Liver (tissue), 9 donors: ENCODE results near the gene EIF4G3. TPM values are rescaled to one million over a fixed set of nuclear protein-coding genes. Genes with fewer than 3 reads are reported as not detected.

Experiments
- DNase-seq: peaks from one replicate; pipeline ENCODE4 v3.0.0-alpha.2; 2017; ENCODE audit warnings: low spot score
- H3K27ac ChIP-seq, 2 donors: one replicate each; pipeline ENCODE4 v1.7.0; 2013; ENCODE audit warnings: inconsistent platforms in 2 of 2, low read length in 2 of 2, control low read depth in 1 of 2, low read depth in 1 of 2, mild to moderate bottlenecking in 1 of 2
- H3K27me3 ChIP-seq, 4 donors: one replicate each; pipeline versions ENCODE4 v1.6.1 to v1.7.0; 2013; ENCODE audit warnings: low read length in 3 of 4, inconsistent platforms in 1 of 4, mild to moderate bottlenecking in 1 of 4, moderate library complexity in 1 of 4; ENCODE audit not compliant: control insufficient read depth in 4 of 4, insufficient read depth in 4 of 4
- H3K36me3 ChIP-seq, 4 donors: one replicate each; pipeline versions ENCODE4 v1.6.1 to v1.7.0; 2013; ENCODE audit warnings: low read length in 3 of 4, mild to moderate bottlenecking in 3 of 4, low read depth in 1 of 4, moderate library complexity in 1 of 4; ENCODE audit not compliant: control insufficient read depth in 4 of 4, insufficient read depth in 3 of 4
- H3K4me1 ChIP-seq, 4 donors: one replicate each; pipeline versions ENCODE4 v1.6.1 to v1.7.0; 2013; ENCODE audit warnings: low read length in 3 of 4, mild to moderate bottlenecking in 3 of 4, moderate library complexity in 1 of 4; ENCODE audit not compliant: control insufficient read depth in 4 of 4, insufficient read depth in 4 of 4
- H3K4me3 ChIP-seq, 3 donors: one replicate each; pipeline versions ENCODE4 v1.6.1 to v1.7.0; 2013; ENCODE audit warnings: low read length in 3 of 3, control low read depth in 1 of 3, low read depth in 1 of 3, mild to moderate bottlenecking in 1 of 3
- H3K9ac ChIP-seq, 2 donors: one replicate each; pipeline ENCODE4 v1.7.0; 2013; ENCODE audit warnings: low read length in 2 of 2, mild to moderate bottlenecking in 2 of 2, moderate library complexity in 2 of 2, control low read depth in 1 of 2, low read depth in 1 of 2
- H3K9me3 ChIP-seq, 4 donors: one replicate each; pipeline versions ENCODE4 v1.6.1 to v1.7.0; 2013; ENCODE audit warnings: low read length in 3 of 4; ENCODE audit not compliant: control insufficient read depth in 4 of 4
- EGR1 ChIP-seq, 2 donors: IDR thresholded peaks; 2 replicates each; pipeline ENCODE4 v1.6.1; 2016 to 2018; ENCODE audit warnings: antibody characterized with exemption in 2 of 2, low read depth in 2 of 2
- FOXA1 ChIP-seq: IDR thresholded peaks from 2 replicates; pipeline ENCODE4 v1.6.1; 2016; ENCODE audit warnings: antibody characterized with exemption
- FOXA2 ChIP-seq: IDR thresholded peaks from 2 replicates; pipeline ENCODE4 v1.6.1; 2016; ENCODE audit warnings: antibody characterized with exemption
- GABPA ChIP-seq, 2 donors: IDR thresholded peaks in 1 of 2; conservative IDR thresholded peaks in 1 of 2; 2 replicates each; pipeline ENCODE4 v1.6.1; 2016; ENCODE audit warnings: antibody characterized with exemption in 2 of 2, mild to moderate bottlenecking in 1 of 2, moderate library complexity in 1 of 2
- HNF4A ChIP-seq, 2 donors: conservative IDR thresholded peaks; 2 replicates each; pipeline ENCODE4 v1.6.1; 2016; ENCODE audit warnings: antibody characterized with exemption in 2 of 2, mild to moderate bottlenecking in 2 of 2
- HNF4G ChIP-seq: IDR thresholded peaks from 2 replicates; pipeline ENCODE4 v1.6.1; 2016; ENCODE audit warnings: antibody characterized with exemption
- JUND ChIP-seq, 2 donors: IDR thresholded peaks; 2 replicates each; pipeline ENCODE4 v1.6.1; 2016; ENCODE audit warnings: antibody characterized with exemption in 2 of 2
- NR2F2 ChIP-seq: IDR thresholded peaks from 2 replicates; pipeline ENCODE4 v1.6.1; 2016; ENCODE audit warnings: antibody characterized with exemption
- RAD21 ChIP-seq, 2 donors: IDR thresholded peaks; 2 replicates each; pipeline ENCODE4 v1.6.1; 2016; ENCODE audit warnings: antibody characterized with exemption in 2 of 2, mild to moderate bottlenecking in 2 of 2
- RXRA ChIP-seq, 2 donors: IDR thresholded peaks; 2 replicates each; pipeline ENCODE4 v1.6.1; 2017 to 2018; ENCODE audit warnings: antibody characterized with exemption in 2 of 2, mild to moderate bottlenecking in 1 of 2
- SP1 ChIP-seq: IDR thresholded peaks from 2 replicates; pipeline ENCODE4 v1.6.1; 2018; ENCODE audit warnings: antibody characterized with exemption, mild to moderate bottlenecking
- TAF1 ChIP-seq: conservative IDR thresholded peaks from 2 replicates; pipeline ENCODE4 v1.6.1; 2016; ENCODE audit warnings: antibody characterized with exemption, mild to moderate bottlenecking
- WGBS: extraction: QIAGEN DNeasy Blood & Tissue Kit; methylation state at CpG from one replicate; pipeline ENCODE4 v1.1.7; 2013; 5-methylcytosine and 5-hydroxymethylcytosine counted together
- polyA plus RNA-seq, 2 donors: library from polyadenylated mRNA; stranded (reverse) in 1 of 2; unstranded in 1 of 2; fragments of 200-250 nt in 1 of 2; fragments of >200 nt in 1 of 2; fragmentation: Nextera tagmentation in 1 of 2; extraction: Ambion mirVana in 1 of 2; gene quantifications; one replicate each; pipeline versions ENCODE4 v1.2.1 to v1.2.3, GENCODE V29; 2013 to 2015
- total RNA-seq, 2 donors: library from RNA; depleted of rRNA; stranded (reverse); fragments of >200 nt; gene quantifications; one replicate each; pipeline ENCODE4 v1.2.3, GENCODE V29; 2014
- TF ChIP-seq, protein P1 (sequence below): IDR thresholded peaks from 2 replicates; pipeline ENCODE4 v1.6.1; 2016; ENCODE audit warnings: antibody characterized with exemption
- TF ChIP-seq, protein P2 (sequence below): fragments of 150-350 bp; IDR thresholded peaks from 2 replicates; pipeline ENCODE4 v1.5.1; 2017; ENCODE audit warnings: improper control_type of control experiment, low read depth, low read length; ENCODE audit not compliant: missing input control
- TF ChIP-seq, protein P3 (sequence below): IDR thresholded peaks from 2 replicates; pipeline ENCODE4 v1.6.1; 2016; ENCODE audit warnings: antibody characterized with exemption, mild to moderate bottlenecking
- TF ChIP-seq, protein P4 (sequence below): IDR thresholded peaks from 2 replicates; pipeline ENCODE4 v1.6.1; 2016; ENCODE audit warnings: antibody characterized with exemption
- donor health status: healthy.
- donor health status: healthy.
- donor health status: healthy.
- donor health status: healthy.
- donor health status: healthy.

The EIF4G3 gene
- total and polyA plus RNA-seq, 4 donors: 7.6 to 22.8 (median 11.7) TPM

DNA sequence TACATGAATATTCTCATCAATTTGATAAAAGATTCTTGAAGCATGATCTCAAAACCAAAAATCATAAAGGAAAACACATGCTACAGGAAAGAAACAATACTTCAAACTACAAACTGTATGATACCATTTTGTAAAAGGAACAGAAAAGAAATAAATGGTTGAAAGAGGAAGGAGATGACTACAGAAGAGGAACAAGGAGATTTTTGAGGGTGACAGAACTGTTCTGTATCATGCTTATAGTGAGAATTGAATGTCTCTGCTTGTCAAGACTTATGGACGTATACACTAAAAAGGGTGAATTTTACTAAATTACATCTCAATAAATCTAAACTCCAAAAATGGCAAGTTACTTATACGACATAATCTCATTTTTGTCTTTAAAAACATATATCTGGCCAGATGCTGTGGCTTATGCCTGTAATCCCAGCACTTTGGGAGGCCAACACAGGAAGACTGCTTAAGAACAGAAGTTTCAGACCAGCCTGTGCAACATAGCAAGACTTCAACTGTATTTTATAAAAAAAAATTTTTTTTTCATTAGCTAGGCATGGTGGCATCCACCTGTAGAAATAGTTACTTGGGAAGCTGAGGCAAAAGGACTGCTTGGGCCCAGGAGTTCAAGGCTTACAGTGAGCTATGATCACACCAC is 125.4 kb downstream of the EIF4G3 start (continued):
- TF ChIP-seq RXRA (IDR thresholded peaks at IDR 0.05) (no peak), EGR1 (IDR thresholded peaks at IDR 0.05; ENCODE audit: low read depth in 2 of 2) (no peak), HNF4A (conservative IDR thresholded peaks at IDR 0.05) (no peak), HNF4G (no peak)
- TF ChIP-seq, protein P1, sequence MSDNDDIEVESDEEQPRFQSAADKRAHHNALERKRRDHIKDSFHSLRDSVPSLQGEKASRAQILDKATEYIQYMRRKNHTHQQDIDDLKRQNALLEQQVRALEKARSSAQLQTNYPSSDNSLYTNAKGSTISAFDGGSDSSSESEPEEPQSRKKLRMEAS: no peak

DNA sequence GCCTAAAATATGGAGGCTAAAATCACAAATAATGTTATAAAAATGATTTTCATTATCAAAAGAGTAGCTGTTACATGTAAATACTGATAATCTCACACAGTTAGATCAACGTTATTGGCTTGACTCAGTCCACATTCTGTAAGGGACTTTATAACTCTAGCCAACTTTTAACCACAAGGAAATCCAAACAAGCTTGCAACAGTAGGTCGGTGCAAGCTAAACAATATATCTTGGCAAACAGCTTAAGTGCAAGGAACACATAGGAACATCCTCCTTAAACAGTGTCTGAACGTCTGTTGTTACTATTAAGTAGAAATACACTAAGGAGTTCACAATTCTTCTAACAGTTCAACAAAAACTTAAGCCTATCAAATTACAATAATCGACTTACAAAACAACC is 126.7 kb downstream of the EIF4G3 start:
- DNase-seq: no peak
- TF ChIP-seq FOXA2: no peak
- TF ChIP-seq, protein P2, sequence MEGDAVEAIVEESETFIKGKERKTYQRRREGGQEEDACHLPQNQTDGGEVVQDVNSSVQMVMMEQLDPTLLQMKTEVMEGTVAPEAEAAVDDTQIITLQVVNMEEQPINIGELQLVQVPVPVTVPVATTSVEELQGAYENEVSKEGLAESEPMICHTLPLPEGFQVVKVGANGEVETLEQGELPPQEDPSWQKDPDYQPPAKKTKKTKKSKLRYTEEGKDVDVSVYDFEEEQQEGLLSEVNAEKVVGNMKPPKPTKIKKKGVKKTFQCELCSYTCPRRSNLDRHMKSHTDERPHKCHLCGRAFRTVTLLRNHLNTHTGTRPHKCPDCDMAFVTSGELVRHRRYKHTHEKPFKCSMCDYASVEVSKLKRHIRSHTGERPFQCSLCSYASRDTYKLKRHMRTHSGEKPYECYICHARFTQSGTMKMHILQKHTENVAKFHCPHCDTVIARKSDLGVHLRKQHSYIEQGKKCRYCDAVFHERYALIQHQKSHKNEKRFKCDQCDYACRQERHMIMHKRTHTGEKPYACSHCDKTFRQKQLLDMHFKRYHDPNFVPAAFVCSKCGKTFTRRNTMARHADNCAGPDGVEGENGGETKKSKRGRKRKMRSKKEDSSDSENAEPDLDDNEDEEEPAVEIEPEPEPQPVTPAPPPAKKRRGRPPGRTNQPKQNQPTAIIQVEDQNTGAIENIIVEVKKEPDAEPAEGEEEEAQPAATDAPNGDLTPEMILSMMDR: no peak
- no peak for TF ChIP-seq JUND (IDR thresholded peaks at IDR 0.05)
- TF ChIP-seq, protein P3, sequence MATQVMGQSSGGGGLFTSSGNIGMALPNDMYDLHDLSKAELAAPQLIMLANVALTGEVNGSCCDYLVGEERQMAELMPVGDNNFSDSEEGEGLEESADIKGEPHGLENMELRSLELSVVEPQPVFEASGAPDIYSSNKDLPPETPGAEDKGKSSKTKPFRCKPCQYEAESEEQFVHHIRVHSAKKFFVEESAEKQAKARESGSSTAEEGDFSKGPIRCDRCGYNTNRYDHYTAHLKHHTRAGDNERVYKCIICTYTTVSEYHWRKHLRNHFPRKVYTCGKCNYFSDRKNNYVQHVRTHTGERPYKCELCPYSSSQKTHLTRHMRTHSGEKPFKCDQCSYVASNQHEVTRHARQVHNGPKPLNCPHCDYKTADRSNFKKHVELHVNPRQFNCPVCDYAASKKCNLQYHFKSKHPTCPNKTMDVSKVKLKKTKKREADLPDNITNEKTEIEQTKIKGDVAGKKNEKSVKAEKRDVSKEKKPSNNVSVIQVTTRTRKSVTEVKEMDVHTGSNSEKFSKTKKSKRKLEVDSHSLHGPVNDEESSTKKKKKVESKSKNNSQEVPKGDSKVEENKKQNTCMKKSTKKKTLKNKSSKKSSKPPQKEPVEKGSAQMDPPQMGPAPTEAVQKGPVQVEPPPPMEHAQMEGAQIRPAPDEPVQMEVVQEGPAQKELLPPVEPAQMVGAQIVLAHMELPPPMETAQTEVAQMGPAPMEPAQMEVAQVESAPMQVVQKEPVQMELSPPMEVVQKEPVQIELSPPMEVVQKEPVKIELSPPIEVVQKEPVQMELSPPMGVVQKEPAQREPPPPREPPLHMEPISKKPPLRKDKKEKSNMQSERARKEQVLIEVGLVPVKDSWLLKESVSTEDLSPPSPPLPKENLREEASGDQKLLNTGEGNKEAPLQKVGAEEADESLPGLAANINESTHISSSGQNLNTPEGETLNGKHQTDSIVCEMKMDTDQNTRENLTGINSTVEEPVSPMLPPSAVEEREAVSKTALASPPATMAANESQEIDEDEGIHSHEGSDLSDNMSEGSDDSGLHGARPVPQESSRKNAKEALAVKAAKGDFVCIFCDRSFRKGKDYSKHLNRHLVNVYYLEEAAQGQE: no peak
- no peak for TF ChIP-seq TAF1
- TF ChIP-seq GABPA (IDR thresholded peaks at IDR 0.05 in 1 of 2, conservative IDR thresholded peaks at IDR 0.05 in 1 of 2): no peak
- TF ChIP-seq, protein P1: no peak
- TF ChIP-seq RAD21 (IDR thresholded peaks at IDR 0.05): no peak
- TF ChIP-seq SP1: no peak
- Histone ChIP-seq H3K36me3 (peaks cover 0 to 7% (median 1%) of the 10 kb centered on the region in 4 donors), H3K4me1 (peaks cover 0 to 1% (median 0%) of the 10 kb centered on the region in 4 donors), H3K4me3 (no peak overlapping the region), H3K9ac (no peak overlapping the region), H3K27ac (no peak overlapping the region), H3K9me3 (no peaks in the 10 kb centered on the region), H3K27me3 (no peaks in the 10 kb centered on the region)
- 51% methylated on average over 4 of the region's 4 CpGs for WGBS

DNA sequence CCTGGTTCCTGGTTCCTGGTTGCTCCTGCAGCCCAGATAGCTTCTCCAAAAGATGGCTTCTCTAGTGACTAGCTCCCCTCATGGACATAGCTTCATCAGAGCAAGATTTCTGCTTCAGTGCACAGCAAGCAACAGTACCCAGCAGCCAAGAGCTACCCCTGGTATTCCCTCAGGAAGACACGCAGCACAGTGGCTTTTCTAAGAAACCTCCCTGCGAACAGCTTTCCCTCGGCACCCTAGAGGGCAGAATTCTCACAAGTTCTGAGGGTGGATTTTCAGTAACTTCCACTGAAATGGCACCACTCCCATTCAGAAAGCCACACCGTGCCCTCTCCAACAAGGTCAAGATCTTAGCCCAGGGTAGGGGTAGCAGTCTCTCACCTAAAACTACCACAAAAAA is 128.2 kb downstream of the EIF4G3 start:
- H3K9ac ChIP-seq: no peak overlapping the region
- 98% methylated on average over 4 of the region's 4 CpGs for WGBS
- H3K9me3 ChIP-seq: no peaks in the 10 kb centered on the region
- H3K4me3 ChIP-seq: no peak overlapping the region
- H3K27ac ChIP-seq: no peak overlapping the region
- no peaks in the 10 kb centered on the region for H3K27me3 ChIP-seq
- DNase-seq: no peak
- peaks cover 0 to 1% (median 0%) of the 10 kb centered on the region in 4 donors for H3K4me1 ChIP-seq
- H3K36me3 ChIP-seq: peaks cover 0 to 7% (median 1%) of the 10 kb centered on the region in 4 donors
- TF ChIP-seq FOXA1: no peak
- no peak for TF ChIP-seq NR2F2
- TF ChIP-seq, protein P4, sequence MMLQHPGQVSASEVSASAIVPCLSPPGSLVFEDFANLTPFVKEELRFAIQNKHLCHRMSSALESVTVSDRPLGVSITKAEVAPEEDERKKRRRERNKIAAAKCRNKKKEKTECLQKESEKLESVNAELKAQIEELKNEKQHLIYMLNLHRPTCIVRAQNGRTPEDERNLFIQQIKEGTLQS: no peak
- no peak for TF ChIP-seq GABPA (IDR thresholded peaks at IDR 0.05 in 1 of 2, conservative IDR thresholded peaks at IDR 0.05 in 1 of 2)
- TF ChIP-seq, protein P2: no peak
- TF ChIP-seq, protein P3: no peak
- TF ChIP-seq RXRA (IDR thresholded peaks at IDR 0.05): no peak
- TF ChIP-seq RAD21 (IDR thresholded peaks at IDR 0.05): no peak
